ENCODE measurements around the gene ZNF723. TPM values are rescaled to one million over a fixed set of nuclear protein-coding genes. Genes with fewer than 3 reads are reported as not detected.

ZNF723 gene
- total and polyA plus RNA-seq, 2 donors (not counting 1 experiment from before 2014, with no cell fraction given), result not detected

GRCh38 chr19:22882797-22883196 lies 50.7 kb downstream of the ZNF723 start:
- peak; percentile 5 to 12 for DNase-seq (ENCODE audit: low read depth in 2 of 2)
- H3K9me3 ChIP-seq (ENCODE audit: control insufficient read depth, insufficient read depth, low read depth, low read length), result no peaks in the 10 kb centered on the region
- no peak overlapping the region for H3K9ac ChIP-seq (ENCODE audit: insufficient read depth, low read length)
- H3K79me2 ChIP-seq (ENCODE audit: control insufficient read depth, insufficient read depth, low read length), result no peaks in the 10 kb centered on the region
- no peaks in the 10 kb centered on the region for H3K27me3 ChIP-seq (ENCODE audit: control insufficient read depth, insufficient read depth, low read length)
- no peak overlapping the region for H2AFZ ChIP-seq (ENCODE audit: low read length)
- H3K4me1 ChIP-seq (ENCODE audit: control insufficient read depth, extremely low read depth, insufficient read depth, low read length), result no peaks in the 10 kb centered on the region
- TF ChIP-seq EZH2 (IDR thresholded peaks at IDR 0.05; ENCODE audit: low read length, missing control alignments), result no peak
- no peak for TF ChIP-seq CTCF (conservative IDR thresholded peaks at IDR 0.05 in 1 of 2, IDR thresholded peaks at IDR 0.05 in 1 of 2; ENCODE audit: low read depth in 1 of 2, low read length in 2 of 2)
- H3K4me2 ChIP-seq (ENCODE audit: extremely low read depth, insufficient read depth, low read length), result no peak overlapping the region
- H4K20me1 ChIP-seq (ENCODE audit: control insufficient read depth, extremely low read depth, insufficient read depth, low read length), result no peaks in the 10 kb centered on the region
- H3K4me3 ChIP-seq (replicated peaks in 1 of 4; ENCODE audit: control extremely low read depth in 1 of 4, insufficient read depth in 1 of 4, low read depth in 3 of 4, low read length in 4 of 4), result no peak overlapping the region
- H3K27ac ChIP-seq (ENCODE audit: insufficient read depth, low read length), result no peak overlapping the region
- no peaks in the 10 kb centered on the region for H3K36me3 ChIP-seq (ENCODE audit: control insufficient read depth, insufficient read depth, low read length)

DNA sequence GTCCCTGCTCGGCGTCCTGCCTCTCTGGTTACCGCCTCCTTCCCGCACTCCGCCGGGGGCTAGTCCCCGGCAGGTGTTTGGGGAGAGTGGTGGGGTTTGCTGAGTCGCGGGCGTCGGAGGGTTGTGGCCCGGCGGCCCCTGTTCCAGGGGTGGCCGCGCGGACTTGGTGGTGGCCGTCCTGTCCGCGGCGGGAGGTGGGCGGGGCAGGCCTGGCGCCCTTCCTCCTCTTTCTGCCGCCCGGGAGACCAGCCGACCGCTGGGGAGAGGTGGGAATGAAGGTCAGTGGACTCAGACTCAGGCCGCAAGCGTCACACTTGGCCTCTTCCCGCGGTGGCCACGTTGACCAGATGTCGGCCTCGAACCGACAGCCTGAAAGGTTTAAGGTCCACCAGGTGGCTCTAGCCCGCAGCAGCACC lies 61.8 kb downstream of the ZNF723 start:
- Histone ChIP-seq H3K79me2 (ENCODE audit: control insufficient read depth, insufficient read depth, low read length) (no peaks in the 10 kb centered on the region), H3K27me3 (ENCODE audit: control insufficient read depth, insufficient read depth, low read length) (no peaks in the 10 kb centered on the region), H3K36me3 (ENCODE audit: control insufficient read depth, insufficient read depth, low read length) (no peaks in the 10 kb centered on the region), H3K27ac (ENCODE audit: insufficient read depth, low read length) (no peak overlapping the region), H3K9me3 (ENCODE audit: control insufficient read depth, insufficient read depth, low read depth, low read length) (no peaks in the 10 kb centered on the region), H3K4me3 (replicated peaks in 1 of 4; ENCODE audit: control extremely low read depth in 1 of 4, insufficient read depth in 1 of 4, low read depth in 3 of 4, low read length in 4 of 4) (no peak overlapping the region), H3K9ac (ENCODE audit: insufficient read depth, low read length) (no peak overlapping the region), H3K4me1 (ENCODE audit: control insufficient read depth, extremely low read depth, insufficient read depth, low read length) (no peaks in the 10 kb centered on the region), H4K20me1 (ENCODE audit: control insufficient read depth, extremely low read depth, insufficient read depth, low read length) (no peaks in the 10 kb centered on the region), H3K4me2 (ENCODE audit: extremely low read depth, insufficient read depth, low read length) (no peak overlapping the region), H2AFZ (ENCODE audit: low read length) (no peak overlapping the region)
- TF ChIP-seq EZH2 (IDR thresholded peaks at IDR 0.05; ENCODE audit: low read length, missing control alignments), result no peak
- TF ChIP-seq CTCF (conservative IDR thresholded peaks at IDR 0.05 in 1 of 2, IDR thresholded peaks at IDR 0.05 in 1 of 2; ENCODE audit: low read depth in 1 of 2, low read length in 2 of 2), result no peak
- DNase-seq (ENCODE audit: low read depth in 2 of 2), result no peak

GRCh38 chr19:22901431-22902130 lies 69.5 kb downstream of the ZNF723 start:
- Histone ChIP-seq H4K20me1 (ENCODE audit: control insufficient read depth, extremely low read depth, insufficient read depth, low read length) (no peaks in the 10 kb centered on the region), H3K27me3 (ENCODE audit: control insufficient read depth, insufficient read depth, low read length) (no peaks in the 10 kb centered on the region), H3K79me2 (ENCODE audit: control insufficient read depth, insufficient read depth, low read length) (no peaks in the 10 kb centered on the region), H3K27ac (ENCODE audit: insufficient read depth, low read length) (no peak overlapping the region), H3K9ac (ENCODE audit: insufficient read depth, low read length) (no peak overlapping the region), H3K4me2 (ENCODE audit: extremely low read depth, insufficient read depth, low read length) (no peak overlapping the region), H3K4me3 (replicated peaks in 1 of 4; ENCODE audit: control extremely low read depth in 1 of 4, insufficient read depth in 1 of 4, low read depth in 3 of 4, low read length in 4 of 4) (no peak overlapping the region), H3K9me3 (ENCODE audit: control insufficient read depth, insufficient read depth, low read depth, low read length) (no peaks in the 10 kb centered on the region), H3K36me3 (ENCODE audit: control insufficient read depth, insufficient read depth, low read length) (no peaks in the 10 kb centered on the region), H2AFZ (ENCODE audit: low read length) (no peak overlapping the region), H3K4me1 (ENCODE audit: control insufficient read depth, extremely low read depth, insufficient read depth, low read length) (no peaks in the 10 kb centered on the region)
- TF ChIP-seq CTCF (conservative IDR thresholded peaks at IDR 0.05 in 1 of 2, IDR thresholded peaks at IDR 0.05 in 1 of 2; ENCODE audit: low read depth in 1 of 2, low read length in 2 of 2) (no peak), EZH2 (IDR thresholded peaks at IDR 0.05; ENCODE audit: low read length, missing control alignments) (no peak)
- DNase-seq (ENCODE audit: low read depth in 2 of 2), result no peak

Other genes with a start within 250 kb of the ZNF723 start
- 0.26 and 0.50 TPM in 2 replicates for gene ZNF492, start 198.0 kb upstream of the ZNF723 start, total RNA-seq
- 0.28 and 0.94 TPM in 2 replicates for gene ZNF492, start 198.0 kb upstream of the ZNF723 start, polyA plus RNA-seq
- gene ZNF99, start 48.1 kb upstream of the ZNF723 start, total RNA-seq, result under 0.01 TPM in 1 of 2 replicates, not detected in the other
- gene ZNF99, start 48.1 kb upstream of the ZNF723 start, polyA plus RNA-seq, result not detected in 2 replicates
- gene ZNF728, start 170.9 kb downstream of the ZNF723 start, total RNA-seq, result 0.51 and 1.8 TPM in 2 replicates
- gene ZNF728, start 170.9 kb downstream of the ZNF723 start, polyA plus RNA-seq, result not detected in 2 replicates